BLaER1 treated with 17β-estradiol and CSF1 and Interleukin-3, amounts not matched to agents 10 nM and 100 nM (cell line): ENCODE results near the gene FAM171A2.
"Not testable (repeated sequence)": the region's sequence is repeated elsewhere in the genome, so short reads cannot be mapped to it uniquely, and the experiment has no call there.

Experiments used
- H3K27ac ChIP-seq, 11 experiments: shearing (Covaris generic); formaldehyde crosslinking; 2 replicates each; pipeline ENCODE4 v1.8.1; 2022
- H3K27me3 ChIP-seq, 11 experiments: shearing (Covaris generic); formaldehyde crosslinking; 2 replicates each; pipeline ENCODE4 v1.8.1; 2022
- H3K36me3 ChIP-seq, 11 experiments: shearing (Covaris generic); formaldehyde crosslinking; 2 replicates each; pipeline ENCODE4 v1.8.1; 2022
- H3K4me1 ChIP-seq, 10 experiments: shearing (Covaris generic); formaldehyde crosslinking; 2 replicates each; pipeline ENCODE4 v1.8.1; 2022
- H3K4me2 ChIP-seq, 11 experiments: shearing (Covaris generic); formaldehyde crosslinking; 2 replicates each; pipeline ENCODE4 v1.8.1; 2022
- H3K4me3 ChIP-seq, 10 experiments: shearing (Covaris generic); formaldehyde crosslinking; 2 replicates each; pipeline ENCODE4 v1.8.1; 2022
- H3K9ac ChIP-seq, 11 experiments: shearing (Covaris generic); formaldehyde crosslinking; 2 replicates each; pipeline ENCODE4 v1.8.1; 2022
- H3K9me3 ChIP-seq, 11 experiments: shearing (Covaris generic); formaldehyde crosslinking; replicated peaks in 1 of 11; 2 replicates each; pipeline ENCODE4 v1.8.1; 2022
- H4K20me1 ChIP-seq, 11 experiments: shearing (Covaris generic); formaldehyde crosslinking; 2 replicates each; pipeline ENCODE4 v1.8.1; 2022
- Cebpa-rat ChIP-seq, 11 experiments: shearing (Covaris generic); IDR thresholded peaks; 2 replicates each; pipeline ENCODE4 v1.8.1; 2022

FAM171A2 gene

GRCh38 chr17:44367231-44367979, 3.8 kb upstream of the FAM171A2 start:
- H3K36me3 ChIP-seq, result no peaks in the 10 kb centered on the region
- H3K9ac ChIP-seq, result no peak overlapping the region
- TF ChIP-seq Cebpa-rat (IDR thresholded peaks at IDR 0.05), result no peak
- H3K4me1 ChIP-seq, result peaks cover 4 to 9% (median 6%) of the 10 kb centered on the region in 10 experiments; a peak in 18 of 20 replicates
- H4K20me1 ChIP-seq, result peaks cover 0 to 6% (median 0%) of the 10 kb centered on the region in 11 experiments; a peak in 1 of 22 replicates
- H3K4me3 ChIP-seq, result no peak overlapping the region
- no peak overlapping the region for H3K27ac ChIP-seq
- no peak overlapping the region for H3K4me2 ChIP-seq
- no peaks in the 10 kb centered on the region for H3K27me3 ChIP-seq
- H3K9me3 ChIP-seq, result peaks cover 0 to 5% (median 0%) of the 10 kb centered on the region in 11 experiments; a peak in 1 of 22 replicates

- not testable (repeated sequence) for H3K9me3 ChIP-seq, H3K4me2 ChIP-seq, H3K36me3 ChIP-seq, H3K27me3 ChIP-seq, H3K4me3 ChIP-seq, H3K27ac ChIP-seq, H3K9ac ChIP-seq
- peaks cover 19 to 33% (median 29%) of the 10 kb centered on the region in 10 experiments; a peak in 19 of 20 replicates for H3K4me1 ChIP-seq
- H4K20me1 ChIP-seq, result peaks cover 0 to 30% (median 16%) of the 10 kb centered on the region in 11 experiments; a peak in 13 of 22 replicates
Observed at GRCh38 chr17:44365051-44365450, 1.4 kb upstream of the FAM171A2 start.

- Histone ChIP-seq H4K20me1 (peaks cover 0 to 42% (median 20%) of the 10 kb centered on the region in 11 experiments; a peak in 14 of 22 replicates), H3K27ac (peak overlapping the region in 10 of 11 experiments; percentile 52 to 84 (median 78); a peak in 19 of 22 replicates), H3K9ac (peak overlapping the region; percentile 82 to 90 (median 88)), H3K36me3 (no peaks in the 10 kb centered on the region), H3K4me3 (peak overlapping the region; percentile 79 to 91 (median 83)), H3K27me3 (no peaks in the 10 kb centered on the region), H3K4me1 (peaks cover 19 to 47% (median 40%) of the 10 kb centered on the region in 10 experiments; a peak in 19 of 20 replicates), H3K4me2 (peak overlapping the region; percentile 88 to 97 (median 92)), H3K9me3 (no peaks in the 10 kb centered on the region)
- TF ChIP-seq Cebpa-rat (IDR thresholded peaks at IDR 0.05), result no peak
Observed at GRCh38 chr17:44362949-44363612, 572 bp downstream of the FAM171A2 start.

GRCh38 chr17:44362459-44362948, 1.1 kb downstream of the FAM171A2 start:
- peak overlapping the region; percentile 79 to 91 (median 83) for H3K4me3 ChIP-seq
- H3K9ac ChIP-seq, result peak overlapping the region; percentile 82 to 90 (median 88); a peak in 20 of 22 replicates
- H3K4me2 ChIP-seq, result peak overlapping the region; percentile 88 to 97 (median 92)
- no peak for TF ChIP-seq Cebpa-rat (IDR thresholded peaks at IDR 0.05)
- no peaks in the 10 kb centered on the region for H3K36me3 ChIP-seq
- H3K4me1 ChIP-seq, result peaks cover 19 to 47% (median 40%) of the 10 kb centered on the region in 10 experiments; a peak in 19 of 20 replicates
- peak overlapping the region in 1 of 11 experiments; percentile 81; a peak in 1 of 22 replicates for H3K27ac ChIP-seq
- H4K20me1 ChIP-seq, result peaks cover 0 to 42% (median 20%) of the 10 kb centered on the region in 11 experiments; a peak in 14 of 22 replicates
- no peaks in the 10 kb centered on the region for H3K9me3 ChIP-seq
- no peaks in the 10 kb centered on the region for H3K27me3 ChIP-seq

- Histone ChIP-seq H3K4me2 (peak overlapping the region; percentile 88 to 97 (median 92)), H3K4me3 (no peak overlapping the region; a peak in 1 of 20 replicates), H3K9me3 (no peaks in the 10 kb centered on the region)
Observed at GRCh38 chr17:44361292-44362260, 2.1 kb downstream of the FAM171A2 start.

GRCh38 chr17:44360826-44361225, 2.8 kb downstream of the FAM171A2 start:
- Histone ChIP-seq H3K4me2 (peak overlapping the region; percentile 6 to 97 (median 91); a peak in 21 of 22 replicates), H4K20me1 (peaks cover 0 to 49% (median 20%) of the 10 kb centered on the region in 11 experiments; a peak in 14 of 22 replicates), H3K27ac (no peak overlapping the region), H3K9ac (peak overlapping the region in 3 of 11 experiments; percentile 7 to 39 (median 35); a peak in 3 of 22 replicates), H3K36me3 (no peaks in the 10 kb centered on the region), H3K4me1 (peaks cover 19 to 47% (median 40%) of the 10 kb centered on the region in 10 experiments; a peak in 19 of 20 replicates), H3K27me3 (no peaks in the 10 kb centered on the region), H3K4me3 (no peak overlapping the region), H3K9me3 (no peaks in the 10 kb centered on the region)
- no peak for TF ChIP-seq Cebpa-rat (IDR thresholded peaks at IDR 0.05)

More at GRCh38 chr17:44361292-44362260, 2.1 kb downstream of the FAM171A2 start:
- no peak for TF ChIP-seq Cebpa-rat (IDR thresholded peaks at IDR 0.05)
- Histone ChIP-seq H3K9ac (peak overlapping the region in 4 of 11 experiments; percentile 7 to 90 (median 88); a peak in 4 of 22 replicates), H3K4me1 (peaks cover 19 to 47% (median 40%) of the 10 kb centered on the region in 10 experiments; a peak in 19 of 20 replicates), H3K27me3 (no peaks in the 10 kb centered on the region), H3K36me3 (no peaks in the 10 kb centered on the region), H4K20me1 (peaks cover 0 to 42% (median 20%) of the 10 kb centered on the region in 11 experiments; a peak in 14 of 22 replicates), H3K27ac (no peak overlapping the region)

- H3K27ac ChIP-seq, result no peak overlapping the region
- H3K4me2 ChIP-seq, result peak overlapping the region in 4 of 11 experiments; percentile 91 to 94 (median 92); a peak in 4 of 22 replicates
- no peaks in the 10 kb centered on the region for H3K9me3 ChIP-seq
- TF ChIP-seq Cebpa-rat (IDR thresholded peaks at IDR 0.05), result no peak
- H4K20me1 ChIP-seq, result peaks cover 0 to 55% (median 25%) of the 10 kb centered on the region in 11 experiments; a peak in 15 of 22 replicates
- no peaks in the 10 kb centered on the region for H3K36me3 ChIP-seq
- H3K4me1 ChIP-seq, result peaks cover 19 to 52% (median 42%) of the 10 kb centered on the region in 10 experiments; a peak in 19 of 20 replicates
- H3K4me3 ChIP-seq, result no peak overlapping the region
- H3K9ac ChIP-seq, result no peak overlapping the region
- H3K27me3 ChIP-seq, result peaks cover 0 to 4% (median 2%) of the 10 kb centered on the region in 11 experiments; a peak in 10 of 22 replicates
Observed at GRCh38 chr17:44360144-44360533, 3.5 kb downstream of the FAM171A2 start.
